Measurements from ENCODE around the gene ARNT2.

Gene ARNT2

DNA sequence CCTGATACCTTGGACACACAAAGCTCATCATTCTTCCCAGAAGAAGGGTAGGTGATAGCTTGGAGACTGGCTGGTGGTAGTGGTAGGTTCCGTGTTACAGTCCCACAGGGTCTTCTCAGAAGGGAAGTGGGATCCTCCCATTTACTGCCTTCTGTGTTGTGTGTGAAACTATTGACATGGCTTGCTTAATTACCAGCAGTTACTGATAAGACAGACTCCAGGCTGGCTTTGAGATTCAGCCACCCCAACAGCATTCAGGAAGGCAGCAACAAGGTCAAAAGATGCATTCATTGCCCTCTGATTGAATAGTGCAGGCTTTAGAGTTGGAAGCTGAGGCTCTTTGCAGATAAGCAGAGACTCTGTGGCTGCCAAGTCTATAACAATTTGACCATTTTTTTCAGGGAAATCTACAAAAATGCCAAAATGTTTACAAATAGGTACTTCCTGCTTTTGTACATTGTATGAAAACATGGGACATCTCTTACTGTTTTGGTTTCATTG lies 7.7 kb downstream of the ARNT2 start:
- no peak for DNase-seq

DNA sequence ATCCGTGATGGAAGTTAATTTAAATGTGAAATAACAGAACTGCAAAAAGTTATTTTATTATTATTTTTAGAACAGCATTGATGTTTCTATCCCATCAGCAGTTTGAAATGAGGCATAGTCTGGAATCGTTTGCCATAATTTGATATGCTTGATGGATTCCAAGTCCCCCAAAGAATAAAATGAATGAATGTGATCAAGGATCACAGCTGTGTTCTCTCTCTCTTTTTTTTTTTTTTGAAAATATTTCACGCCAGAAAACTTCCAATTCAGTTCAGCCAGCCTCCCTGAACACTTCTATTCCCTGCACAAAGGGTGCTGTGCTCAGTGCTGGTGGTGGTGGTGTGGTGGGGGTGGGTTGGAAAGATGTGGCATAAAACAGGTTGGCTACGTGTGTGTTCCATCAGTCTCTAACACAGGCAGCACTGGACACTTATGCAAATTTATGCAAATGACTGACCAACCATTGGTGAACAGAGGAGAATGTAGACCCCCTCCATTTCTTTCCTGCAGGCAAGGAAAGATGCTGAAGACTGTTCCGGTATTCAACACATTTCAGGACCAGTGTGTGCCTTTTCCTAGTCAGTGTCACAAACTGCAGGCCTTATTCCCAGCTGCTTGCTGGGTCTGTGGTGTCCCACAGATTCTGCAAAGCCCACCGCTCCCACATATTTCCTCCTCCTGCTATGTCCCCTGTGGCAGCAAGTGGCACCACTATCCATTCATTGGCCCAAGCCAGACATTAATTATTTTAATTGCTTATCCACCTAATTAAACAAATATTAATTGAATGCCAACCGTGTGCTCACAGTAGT lies 10.6 kb downstream of the ARNT2 start:
- no peak for DNase-seq

DNA sequence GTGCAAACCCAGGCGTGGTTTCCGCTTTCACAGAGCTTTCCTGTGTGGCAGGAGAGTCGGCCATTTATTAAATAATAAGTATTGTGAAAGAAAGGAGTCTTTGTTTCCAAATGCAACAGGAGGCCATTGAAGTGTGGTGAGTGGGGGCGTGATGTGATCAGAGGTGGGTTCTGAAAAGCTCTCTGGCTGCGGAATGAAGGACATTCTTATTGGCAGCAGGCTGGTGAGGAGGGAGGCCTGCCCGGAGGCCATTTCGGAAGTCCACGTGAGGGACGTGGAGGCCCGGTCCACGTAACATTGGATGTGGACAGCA lies 11.1 kb downstream of the ARNT2 start:
- DNase-seq = no peak

DNA sequence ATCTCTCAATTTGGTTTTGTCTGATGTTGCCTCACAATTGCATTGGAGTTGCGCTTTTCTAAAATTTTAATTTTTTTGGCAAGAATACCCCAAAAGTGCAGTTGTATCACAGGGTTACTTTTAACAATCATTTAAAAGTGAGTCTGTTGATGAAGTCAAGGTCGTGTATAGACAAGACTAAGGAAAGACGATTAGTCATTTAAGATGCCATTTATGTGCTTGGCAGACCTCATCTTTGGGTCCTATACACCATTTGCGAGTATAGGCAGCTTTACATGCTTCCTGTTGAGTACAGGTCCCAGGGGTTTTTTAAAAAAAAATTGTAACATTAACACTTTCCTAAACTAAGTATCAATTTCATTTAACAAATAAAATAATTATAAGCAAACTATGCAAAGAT lies 12.5 kb downstream of the ARNT2 start:
- no peak for DNase-seq

DNA sequence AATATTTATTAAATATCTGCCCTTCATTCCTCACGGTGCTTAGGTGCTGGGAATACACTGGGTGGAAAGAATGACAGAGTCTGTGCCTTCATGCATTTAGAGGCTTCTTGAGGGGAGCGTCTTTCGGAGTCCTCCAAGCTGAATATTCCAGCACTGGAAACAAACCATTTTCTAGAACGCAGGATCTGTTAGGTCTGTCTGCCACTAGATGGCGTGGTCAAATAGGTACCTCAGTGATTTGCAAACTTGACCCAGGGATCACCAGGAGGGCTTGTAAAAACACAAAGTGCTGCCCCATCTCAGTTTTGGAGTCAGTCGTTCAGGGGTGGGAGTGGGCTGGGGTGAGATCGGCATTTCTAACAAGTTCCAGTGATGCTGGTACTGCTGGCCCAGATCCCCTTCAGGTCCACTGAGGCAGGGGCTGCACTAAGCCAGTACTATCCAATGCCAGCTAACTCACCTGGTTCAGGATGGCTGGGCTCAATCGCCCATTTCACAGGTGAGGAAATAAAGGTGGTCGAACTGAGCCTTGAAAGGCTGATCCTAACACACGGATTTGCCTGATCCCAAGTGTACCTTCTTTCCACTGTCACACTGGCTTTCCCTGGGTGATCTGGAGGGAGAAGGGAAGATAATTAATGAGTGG lies 14.8 kb downstream of the ARNT2 start:
- peak; percentile 41 for DNase-seq

DNA sequence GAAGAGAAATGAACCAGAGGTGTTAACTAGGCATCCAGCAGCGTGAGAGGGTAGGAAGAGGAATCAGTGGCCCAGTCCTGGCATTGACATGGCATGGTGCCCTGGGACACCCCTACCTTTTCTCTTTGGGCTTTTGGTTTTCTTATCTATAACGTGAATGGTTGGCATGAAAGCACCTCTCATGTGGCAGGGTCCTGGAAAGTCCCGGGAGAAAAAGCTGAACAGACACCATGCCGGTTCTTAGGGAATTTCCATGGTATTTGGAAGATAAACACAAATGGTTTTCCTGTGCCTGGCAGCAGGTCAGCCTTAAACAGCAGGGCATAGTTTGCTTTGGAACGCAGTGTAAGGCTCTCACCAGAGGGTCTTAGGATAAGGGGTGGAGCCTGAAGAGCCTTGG lies 15.4 kb downstream of the ARNT2 start:
- DNase-seq = no peak

DNA sequence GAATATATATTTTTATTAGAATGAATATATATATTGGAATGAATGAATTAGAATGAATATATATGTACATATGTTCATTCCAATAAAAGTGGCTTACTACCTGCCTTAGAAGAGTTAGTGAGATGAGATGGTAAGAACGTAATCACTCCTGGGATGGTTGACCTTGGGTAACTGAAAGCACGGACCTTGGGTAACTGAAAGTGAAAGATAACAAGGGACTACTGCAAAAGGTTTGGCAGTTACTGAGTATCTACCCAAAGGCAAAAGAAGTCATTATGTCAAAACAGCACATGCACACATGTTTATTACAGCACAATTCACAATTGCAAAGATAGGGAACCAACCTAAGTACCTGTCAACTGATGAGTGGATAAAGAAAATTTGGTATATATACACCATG lies 16.5 kb downstream of the ARNT2 start:
- no peak for DNase-seq

DNA sequence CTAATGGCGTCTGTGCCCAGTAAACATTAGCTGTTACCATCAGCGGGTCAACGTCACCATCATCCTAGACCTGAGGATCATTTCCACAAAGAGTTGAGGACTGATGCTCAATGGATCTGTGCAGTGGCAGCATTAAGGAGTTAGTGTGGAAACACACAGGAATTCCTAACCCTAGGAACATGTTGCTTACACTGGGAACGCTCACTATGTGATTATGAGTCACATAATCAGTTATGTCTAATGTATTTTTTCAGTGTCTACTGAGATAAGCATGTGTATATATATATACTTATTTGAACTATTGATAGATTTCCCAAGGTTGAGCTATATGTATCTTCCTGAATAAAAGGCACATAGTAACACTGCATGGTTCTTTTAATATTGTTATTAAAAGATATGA lies 19.0 kb downstream of the ARNT2 start:
- DNase-seq = no peak

DNA sequence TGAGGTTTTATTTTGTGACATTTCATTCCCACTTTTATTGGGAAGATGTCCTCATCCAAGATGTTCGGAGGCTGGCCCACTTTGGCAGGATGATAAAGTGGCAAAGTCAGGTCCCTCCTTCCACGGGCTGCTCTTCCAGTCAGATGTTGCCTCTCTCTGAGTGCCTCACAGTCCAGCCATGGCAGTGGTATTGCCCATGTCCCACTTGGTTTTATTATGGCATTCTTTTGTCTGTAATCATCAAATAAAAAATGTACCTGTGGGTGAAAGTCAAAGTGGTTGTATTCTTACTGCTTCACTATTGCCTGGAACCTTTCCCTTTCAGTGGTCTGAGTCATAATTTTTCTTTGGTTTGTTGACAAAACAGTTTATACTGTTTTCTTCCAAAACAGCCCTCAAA lies 20.2 kb downstream of the ARNT2 start:
- DNase-seq = no peak

DNA sequence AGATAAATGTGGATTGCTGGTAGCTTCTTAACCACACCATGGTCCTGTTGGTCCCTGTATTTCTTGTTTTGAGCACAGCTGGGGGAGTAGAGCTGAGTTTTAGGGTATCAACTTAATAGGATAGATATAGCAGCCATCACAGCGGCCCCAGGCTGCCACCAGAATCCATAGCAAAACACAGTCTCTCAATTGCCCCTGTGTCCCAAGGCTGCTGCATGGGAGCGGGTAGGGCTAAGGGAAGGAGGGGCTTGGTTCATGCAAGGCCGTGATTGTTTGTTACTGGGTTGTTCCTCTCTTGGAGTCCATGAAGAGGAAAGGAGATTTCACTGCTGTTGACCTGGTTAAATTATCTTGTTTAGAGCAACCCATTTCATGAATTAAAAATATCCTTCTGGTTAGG lies 22.1 kb downstream of the ARNT2 start:
- DNase-seq = no peak

DNA sequence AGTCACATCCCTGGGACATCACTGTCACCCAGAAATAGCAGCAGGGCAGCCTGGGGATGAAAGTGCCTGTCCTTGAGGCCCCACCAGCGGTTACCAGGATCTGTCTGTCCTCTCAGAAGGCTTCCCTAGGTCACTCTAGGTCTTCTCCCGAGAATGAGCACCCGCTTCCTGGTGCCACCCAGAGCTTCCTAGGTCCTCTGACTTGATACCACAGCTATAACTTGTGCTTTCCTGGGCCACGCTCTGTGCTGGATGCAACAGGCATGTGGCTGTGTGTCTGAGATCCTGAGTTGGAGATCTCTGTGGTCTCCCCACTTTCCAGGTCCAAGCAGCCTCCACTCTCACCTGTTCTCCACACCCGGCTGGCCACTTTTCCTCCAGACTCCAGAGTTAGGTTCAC lies 25.8 kb downstream of the ARNT2 start:
- DNase-seq = no peak

DNA sequence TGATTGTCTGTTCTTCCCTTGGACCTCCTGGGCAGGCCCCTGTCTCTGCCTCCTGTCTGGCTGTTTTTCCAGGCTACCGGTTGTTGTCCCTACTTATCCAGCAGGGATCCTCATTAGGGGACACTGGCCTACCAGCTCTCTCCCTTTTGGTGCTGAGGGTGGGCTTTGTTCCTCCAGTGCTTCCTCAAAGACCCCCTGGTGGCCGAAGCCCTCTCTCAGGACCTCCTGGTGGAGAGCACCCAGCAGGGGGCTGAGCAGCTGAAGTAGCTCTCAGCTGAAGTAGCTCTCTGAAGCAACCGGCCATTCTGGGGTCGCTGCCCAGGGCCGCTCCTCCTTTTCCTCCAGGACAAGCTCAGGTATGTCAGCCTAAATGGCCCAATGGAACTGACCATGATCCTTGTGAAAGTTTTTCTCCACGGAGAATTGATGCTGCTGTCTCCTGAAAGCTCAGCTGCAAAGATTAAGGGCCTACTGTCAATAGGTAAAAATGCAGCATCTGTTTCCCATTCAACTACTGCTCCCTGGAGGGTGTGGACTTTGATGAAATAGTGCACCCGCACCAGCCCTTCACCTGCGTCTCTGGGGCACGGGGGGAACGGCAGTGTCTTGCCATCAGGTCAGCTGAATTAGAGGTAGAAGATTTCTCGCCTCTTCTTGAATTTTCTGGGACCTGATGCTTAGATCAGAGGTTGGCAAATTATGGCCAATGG lies 27.6 kb downstream of the ARNT2 start:
- DNase-seq = no peak

DNA sequence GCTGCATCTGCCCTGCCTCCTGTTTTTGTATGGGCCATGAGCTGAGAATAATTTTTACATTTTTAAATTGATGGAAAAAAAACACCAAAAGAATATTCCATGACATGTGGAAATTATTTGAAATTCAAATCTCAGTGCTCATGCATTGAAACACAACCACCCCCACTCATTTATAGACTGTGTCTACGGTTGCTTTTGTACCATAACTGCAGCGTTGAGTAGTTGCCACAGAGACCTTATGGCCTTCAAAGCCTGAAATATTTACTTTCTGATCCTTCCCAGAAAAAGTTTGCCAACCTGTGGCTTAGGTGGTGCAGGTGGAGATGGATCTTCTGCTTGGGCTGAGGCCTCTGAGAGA lies 28.1 kb downstream of the ARNT2 start:
- DNase-seq = no peak

DNA sequence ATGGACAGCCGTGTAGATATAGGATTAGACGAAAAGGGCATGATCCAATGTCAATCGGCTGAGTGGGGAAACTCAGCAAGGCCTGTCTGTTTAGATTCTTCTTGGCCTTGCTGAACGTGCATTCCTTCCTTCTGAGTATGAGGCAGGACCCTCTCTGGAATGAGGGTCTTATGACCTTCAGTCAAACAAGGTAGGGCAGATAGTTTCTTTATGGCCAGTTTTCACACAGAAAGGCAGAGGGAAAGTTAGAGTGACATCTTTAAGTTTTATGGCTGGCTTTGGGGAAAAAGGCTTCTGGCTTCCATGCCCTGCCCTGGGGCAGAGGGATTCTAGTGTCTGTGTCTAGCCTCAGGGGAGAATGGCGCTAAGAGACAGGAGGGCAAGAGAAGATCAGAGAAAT lies 29.7 kb downstream of the ARNT2 start:
- no peak for DNase-seq

DNA sequence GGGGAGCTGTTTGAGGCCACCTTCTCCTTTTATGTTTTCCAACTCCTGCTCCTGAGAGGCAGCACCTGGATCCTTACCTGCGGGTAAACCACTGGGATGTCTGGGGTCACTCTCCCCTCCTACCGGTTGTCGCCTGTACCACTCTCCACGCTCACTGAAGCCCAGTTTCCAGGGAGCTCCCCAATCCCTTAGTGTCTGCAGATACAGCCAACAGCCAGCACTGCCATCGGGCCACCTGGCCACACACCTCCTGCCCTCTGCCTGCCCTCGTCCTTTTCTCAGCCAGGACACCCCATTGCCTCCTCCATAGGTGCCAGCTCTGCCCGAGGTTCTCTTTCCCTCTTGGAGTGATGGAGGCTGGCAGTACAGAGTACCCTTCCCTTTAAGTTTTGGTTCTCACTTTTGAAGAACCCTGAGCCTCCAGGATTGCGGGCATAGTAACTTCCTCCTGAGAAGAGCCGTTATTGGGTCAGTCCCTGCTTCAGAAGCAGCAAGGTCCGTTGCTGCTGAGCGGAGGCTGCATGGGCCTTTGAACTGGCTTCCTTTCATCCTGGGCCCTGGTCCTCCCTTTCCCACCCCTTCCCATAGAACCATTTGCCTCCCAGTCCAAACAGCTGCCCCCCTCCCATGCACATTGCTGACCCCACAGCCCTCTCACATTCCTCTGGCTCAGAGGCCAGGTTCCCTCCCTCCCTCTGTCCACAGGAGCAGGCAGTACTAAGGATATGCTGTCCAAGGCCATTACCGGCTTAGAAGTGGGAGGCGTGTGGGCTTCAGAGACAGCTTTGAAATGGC lies 30.9 kb downstream of the ARNT2 start:
- no peak for DNase-seq

DNA sequence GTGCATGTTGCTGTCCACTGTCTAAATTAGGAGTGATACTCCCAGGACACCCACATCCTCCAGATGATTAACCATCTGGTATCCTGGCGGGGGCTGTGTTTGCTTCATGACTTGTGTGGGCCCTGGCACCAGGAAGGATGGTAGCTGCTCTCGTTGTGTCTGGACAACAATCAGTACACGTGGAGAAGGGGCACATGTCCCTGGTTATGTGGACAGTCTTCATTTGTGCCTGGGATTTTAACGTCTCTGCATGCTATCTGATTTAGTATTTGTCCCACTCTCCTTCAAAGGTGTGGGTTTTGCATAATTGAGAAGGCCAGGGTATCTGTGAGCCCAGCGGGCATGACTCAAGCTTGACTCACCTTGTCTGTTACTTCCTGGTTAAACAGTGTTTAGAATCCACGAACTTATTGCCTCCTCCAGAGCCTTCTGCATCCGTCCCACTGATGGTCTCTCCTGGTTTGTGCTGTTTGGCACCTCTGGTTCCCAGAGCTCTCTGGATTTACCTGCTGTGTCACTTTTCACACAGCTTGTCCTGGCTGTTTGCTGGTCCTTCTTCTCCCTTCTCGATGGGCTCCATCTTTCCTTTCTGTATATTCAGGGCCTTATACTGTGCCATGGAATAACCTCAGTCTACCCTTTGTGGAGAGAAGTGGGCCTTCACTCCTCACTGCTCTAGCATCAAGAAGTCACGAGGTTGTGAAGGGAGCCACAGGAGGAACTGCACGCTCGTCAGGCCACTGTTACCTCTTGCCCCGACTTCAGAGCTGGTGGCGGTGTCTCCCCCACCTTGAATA lies 32.5 kb downstream of the ARNT2 start:
- DNase-seq = no peak

DNA sequence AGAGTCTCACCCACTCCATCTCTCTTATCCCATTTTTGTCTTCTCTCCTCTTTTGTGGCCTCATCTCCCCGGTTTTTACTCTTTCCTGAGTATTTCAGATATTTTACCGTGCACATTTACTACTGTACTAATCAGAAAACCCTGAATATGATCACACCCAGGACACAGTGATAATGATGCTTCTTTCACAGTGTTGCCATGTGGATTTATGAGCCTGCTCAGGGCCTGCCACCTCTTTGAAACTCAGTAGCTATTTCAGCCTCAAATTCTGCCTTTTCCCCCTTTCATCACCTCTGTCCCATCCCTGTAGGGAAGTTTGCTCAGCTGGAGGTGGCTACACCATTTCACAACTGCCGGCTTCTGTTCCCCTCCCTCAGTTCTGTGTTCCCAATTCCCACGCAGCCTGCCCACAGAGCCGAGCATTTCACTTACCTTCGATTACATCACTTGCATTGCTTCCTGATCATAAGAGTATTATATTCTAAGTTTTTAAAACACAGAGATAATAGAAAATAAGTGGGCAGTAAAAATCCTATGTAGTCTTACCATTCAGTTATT lies 33.2 kb downstream of the ARNT2 start:
- DNase-seq = no peak

DNA sequence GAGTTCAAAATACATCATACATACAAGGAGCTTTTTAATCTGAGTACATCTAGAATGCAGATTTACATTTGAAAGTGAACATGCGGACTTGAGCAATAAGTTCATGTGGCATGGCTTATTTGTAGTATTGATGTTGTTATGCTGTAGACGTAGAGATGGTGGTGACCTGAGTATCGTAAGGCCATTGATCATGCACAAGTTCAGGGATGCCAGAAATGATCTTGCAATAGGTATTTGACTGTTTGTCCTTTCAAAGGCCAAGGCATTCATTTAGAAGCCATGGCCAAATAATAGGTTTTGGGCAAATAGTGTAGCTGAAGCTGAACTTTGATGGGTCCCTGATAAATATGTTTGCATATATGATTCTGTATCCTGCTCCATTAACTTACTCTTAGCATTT lies 35.0 kb downstream of the ARNT2 start:
- DNase-seq = no peak

DNA sequence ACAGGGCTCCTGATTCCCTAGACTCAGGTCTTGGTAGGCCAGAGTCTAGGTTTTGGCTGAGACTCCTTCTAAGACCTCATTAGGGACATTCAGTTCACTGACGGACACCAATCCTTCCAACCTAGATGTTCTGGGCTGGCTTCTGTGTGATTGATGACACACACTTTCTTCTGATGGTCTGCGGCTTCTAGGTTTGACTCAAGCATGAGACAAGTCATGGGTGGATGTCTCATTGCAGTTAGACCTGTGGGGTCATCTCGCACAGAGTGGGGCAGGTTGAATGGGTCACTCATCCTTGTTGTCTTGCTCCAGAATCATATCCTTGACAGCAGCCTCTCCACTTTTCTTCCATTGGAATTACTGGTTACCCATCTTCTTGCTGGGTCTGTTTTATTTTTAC lies 35.8 kb downstream of the ARNT2 start:
- no peak for DNase-seq

DNA sequence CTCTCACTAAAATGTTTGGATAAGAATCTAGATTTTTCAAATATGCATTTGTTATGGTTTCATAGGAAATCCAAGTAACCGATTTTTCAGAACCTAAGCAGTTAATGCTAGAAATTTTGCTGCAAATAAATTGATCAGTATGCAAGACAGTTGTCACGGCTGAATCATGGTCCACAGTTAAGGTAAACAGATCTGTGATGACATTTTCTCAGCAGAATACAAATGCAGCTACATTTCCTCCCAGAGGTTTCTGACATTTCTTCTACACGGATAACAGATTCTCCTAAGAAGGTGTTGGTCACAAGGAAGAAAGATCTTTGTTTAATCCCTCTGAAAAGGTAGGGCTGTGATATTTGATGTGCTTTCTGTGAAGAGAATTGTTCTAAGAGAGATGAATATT lies 36.9 kb downstream of the ARNT2 start:
- DNase-seq = no peak

DNA sequence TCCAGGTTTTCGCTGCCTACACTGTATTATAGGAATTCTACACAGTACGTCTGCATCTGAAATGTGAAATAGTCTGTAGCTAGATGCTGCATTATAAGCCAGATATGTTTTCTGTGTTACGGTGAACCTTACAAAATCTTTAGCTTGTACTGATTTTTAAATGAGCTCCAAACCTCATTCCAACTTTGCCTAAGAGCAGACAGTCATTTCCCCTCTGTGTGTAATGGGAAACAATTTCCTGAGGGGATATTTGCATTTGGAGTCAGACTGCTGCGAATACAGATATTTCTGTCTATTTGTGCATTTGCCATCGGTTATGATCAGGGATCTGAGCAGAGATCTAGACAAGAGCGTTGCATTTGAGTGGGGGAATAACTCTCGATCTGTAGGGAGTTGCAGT lies 37.5 kb downstream of the ARNT2 start:
- no peak for DNase-seq

DNA sequence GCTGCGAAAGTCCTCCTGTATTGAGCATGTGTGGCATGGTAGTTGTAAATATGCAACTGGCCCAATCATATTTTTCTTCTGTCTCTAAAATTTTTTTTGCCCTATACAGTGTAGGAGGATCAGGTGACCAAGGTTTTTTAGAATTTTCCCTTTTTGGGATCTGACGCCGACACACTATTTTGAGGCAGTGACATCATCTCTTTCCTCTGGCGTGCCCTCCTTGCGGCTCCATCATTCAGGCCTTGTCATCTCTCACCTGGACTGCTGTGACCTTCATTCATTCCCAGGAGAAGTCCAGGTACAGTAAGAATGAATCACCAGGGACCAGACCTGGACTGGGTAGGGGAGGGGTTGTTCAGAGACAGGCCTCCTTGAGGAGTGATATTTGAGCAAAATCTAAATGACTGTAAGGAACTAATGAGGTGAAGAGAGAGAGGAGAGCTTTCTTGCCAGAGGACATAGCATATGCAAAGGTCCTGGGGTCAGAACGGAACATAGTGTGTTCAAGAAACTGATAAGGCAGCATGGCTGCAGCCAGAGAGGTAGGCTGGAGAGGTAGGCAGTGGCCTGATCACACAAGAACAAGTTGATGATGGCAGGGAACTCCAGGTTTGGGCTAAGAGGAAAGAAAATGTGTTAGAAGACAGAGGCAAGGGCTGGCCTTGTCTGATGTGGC lies 38.7 kb downstream of the ARNT2 start:
- no peak for DNase-seq

All from amniotic stem cell (primary cell).